SK-N-SH (cell line): ENCODE measurements around the gene METRNL. TPM values are rescaled to one million over a fixed set of nuclear protein-coding genes. Genes with fewer than 3 reads are reported as not detected.

Experiments used
- CTCF ChIA-PET: fragments of 300-600, 350-600 bp; formaldehyde crosslinking; extraction: SDS; loops from one replicate; lab custom pipeline; 2021; lab: Yijun Ruan, JAX
- POLR2A ChIA-PET: fragments of 350-600 bp; sonication (Branson Sonifier 250); formaldehyde crosslinking; extraction: SDS; loops from one replicate; lab custom pipeline; 2020; ENCODE audit warnings: antibody characterized with exemption, inconsistent platforms; lab: Yijun Ruan, JAX
- DNase-seq: peaks from one replicate; pipeline ENCODE4 v3.0.0; 2012
- H2AFZ ChIP-seq: fragments of 200-600 bp; sonication (generic); 2 replicates; pipeline ENCODE4 v1.8.1; 2016; ENCODE audit warnings: antibody characterized with exemption, mild to moderate bottlenecking, low read depth
- H3F3A ChIP-seq: fragments of 200-600 bp; sonication (generic); replicated peaks from 2 replicates; pipeline ENCODE3; 2016; ENCODE audit warnings: antibody characterized with exemption, mild to moderate bottlenecking; ENCODE audit not compliant: insufficient read depth
- H3K27ac ChIP-seq, 2 experiments: fragments of 200-500 bp in 1 of 2; fragments of 200-600 bp in 1 of 2; sonication (Bioruptor generic) in 1 of 2; sonication (generic), shearing (Covaris generic) in 1 of 2; 2 replicates each; pipeline versions ENCODE4 v1.5.1 to v1.6.1; 2014 to 2016; ENCODE audit warnings: low read depth in 2 of 2, inconsistent platforms in 1 of 2, low read length in 1 of 2, mild to moderate bottlenecking in 1 of 2, mixed read lengths in 1 of 2
- H3K27me3 ChIP-seq: fragments of 200-600 bp; sonication (generic), shearing (Covaris generic); 2 replicates; pipeline ENCODE4 v1.6.1; 2016; ENCODE audit warnings: mixed run types; ENCODE audit not compliant: insufficient read depth
- H3K36me3 ChIP-seq, 2 experiments: fragments of 200-500 bp in 1 of 2; fragments of 200-600 bp in 1 of 2; sonication (Bioruptor generic) in 1 of 2; sonication (generic) in 1 of 2; replicated peaks in 1 of 2; 2 replicates each; pipeline versions ENCODE3 to v1.5.1; 2014 to 2016; ENCODE audit warnings: low read length in 1 of 2, mild to moderate bottlenecking in 1 of 2; ENCODE audit not compliant: insufficient read depth in 2 of 2, control insufficient read depth in 1 of 2
- H3K4me1 ChIP-seq, 2 experiments: fragments of 200-500 bp in 1 of 2; fragments of 200-600 bp in 1 of 2; sonication (Bioruptor generic) in 1 of 2; sonication (generic), shearing (Covaris generic) in 1 of 2; 2 replicates each; pipeline versions ENCODE4 v1.5.1 to v1.6.1; 2014 to 2016; ENCODE audit warnings: low read depth in 1 of 2, low read length in 1 of 2, mixed run types in 1 of 2; ENCODE audit not compliant: insufficient read depth in 2 of 2, control insufficient read depth in 1 of 2
- H3K4me2 ChIP-seq: fragments of 200-600 bp; sonication (generic), shearing (Covaris generic); 2 replicates; pipeline ENCODE4 v1.6.1; 2017; ENCODE audit warnings: mixed run types
- H3K4me3 ChIP-seq, 2 experiments: fragments of 200-500 bp in 1 of 2; fragments of 200-600 bp in 1 of 2; sonication (Bioruptor generic) in 1 of 2; sonication (generic), shearing (Covaris generic) in 1 of 2; 2 replicates each; pipeline versions ENCODE4 v1.5.1 to v1.8.1; 2014 to 2016; ENCODE audit warnings: low read depth in 2 of 2, inconsistent platforms in 1 of 2, low read length in 1 of 2, mild to moderate bottlenecking in 1 of 2, mixed read lengths in 1 of 2, moderate library complexity in 1 of 2
- H3K79me2 ChIP-seq: fragments of 200-600 bp; sonication (generic); 2 replicates; pipeline ENCODE4 v1.8.1; 2017; ENCODE audit warnings: mild to moderate bottlenecking; ENCODE audit not compliant: insufficient read depth
- H3K9ac ChIP-seq: fragments of 200-600 bp; sonication (generic); 2 replicates; pipeline ENCODE4 v1.6.1; 2017; ENCODE audit warnings: mixed run types
- H3K9me2 ChIP-seq: fragments of 200-600 bp; sonication (generic); 2 replicates; pipeline ENCODE4 v1.6.1; 2017; ENCODE audit warnings: mixed run types
- H3K9me3 ChIP-seq: fragments of 200-600 bp; sonication (generic); 2 replicates; pipeline ENCODE4 v1.6.1; 2017; ENCODE audit warnings: mixed run types, mild to moderate bottlenecking, moderate library complexity
- H4K20me1 ChIP-seq: fragments of 200-600 bp; sonication (generic); 2 replicates; pipeline ENCODE4 v1.6.1; 2017; ENCODE audit warnings: mild to moderate bottlenecking, mixed run types; ENCODE audit not compliant: insufficient read depth
- CTCF ChIP-seq: fragments of 200-600 bp; sonication (generic); IDR thresholded peaks from 2 replicates; pipeline ENCODE4 v1.6.1; 2017; ENCODE audit warnings: antibody characterized with exemption, mild to moderate bottlenecking, moderate library complexity
- ELF1 ChIP-seq: IDR thresholded peaks from 2 replicates; pipeline ENCODE4 v1.4.0; 2012
- GABPA ChIP-seq: IDR thresholded peaks from 2 replicates; pipeline ENCODE4 v1.4.0; 2012; ENCODE audit warnings: low read depth, mild to moderate bottlenecking
- IRF3 ChIP-seq: fragments of 150-350 bp; IDR thresholded peaks from 2 replicates; pipeline ENCODE4 v1.6.1; 2016; ENCODE audit warnings: mild to moderate bottlenecking, low read depth, low read length
- JUND ChIP-seq: IDR thresholded peaks from 2 replicates; pipeline ENCODE4 v1.4.0; 2012
- NRF1 ChIP-seq: IDR thresholded peaks from 2 replicates; pipeline ENCODE4 v1.6.1; 2012; ENCODE audit warnings: low read depth, mild to moderate bottlenecking, low read length
- TAF1 ChIP-seq: IDR thresholded peaks from 2 replicates; pipeline ENCODE4 v1.6.1; 2012; ENCODE audit warnings: low read depth, mild to moderate bottlenecking, low read length, moderate library complexity, borderline replicate concordance
- USF1 ChIP-seq: IDR thresholded peaks from 2 replicates; pipeline ENCODE4 v1.4.0; 2012; ENCODE audit warnings: low read depth, borderline replicate concordance
- ZBTB33 ChIP-seq: IDR thresholded peaks from 2 replicates; pipeline ENCODE4 v1.4.0; 2012; ENCODE audit warnings: low read depth, borderline replicate concordance
- WGBS: methylation state at CpG from one replicate; pipeline ENCODE4 v1.1.6; 2017; ENCODE audit warnings: low lambda C conversion rate; 5-methylcytosine and 5-hydroxymethylcytosine counted together
- polyA plus RNA-seq, 3 experiments: library from polyadenylated mRNA; depleted of rRNA; stranded (reverse); fragments of >200 nt; gene quantifications; 2 replicates each; pipeline ENCODE4 v1.2.3, GENCODE V29; 2012
- TF ChIP-seq, protein P1 (sequence below): IDR thresholded peaks from 2 replicates; pipeline ENCODE4; 2012

Gene METRNL
- polyA plus RNA-seq, 1 of the 3 experiments (the other 2 are of a cell fraction) = 75.5 TPM

GRCh38 chr17:83082909-83083367 is 3.5 kb downstream of the METRNL start:
- Histone ChIP-seq H3K27ac (peak overlapping the region; percentile 93), H3K27me3 (no peaks in the 10 kb centered on the region), H3K9ac (peak overlapping the region; percentile 29), H3K4me3 (no peak overlapping the region), H2AFZ (no peak overlapping the region), H3K4me1 (peaks cover 31 to 44% of the 10 kb centered on the region in 2 experiments), H3K79me2 (peaks cover 66% of the 10 kb centered on the region), H3K9me2 (no peaks in the 10 kb centered on the region), H3K4me2 (peak overlapping the region; percentile 97), H4K20me1 (peaks cover 65% of the 10 kb centered on the region), H3K9me3 (no peaks in the 10 kb centered on the region), H3F3A (peaks cover 30% of the 10 kb centered on the region), H3K36me3 (peaks cover 13 to 16% of the 10 kb centered on the region in 2 experiments)
- DNase-seq = no peak
- TF ChIP-seq NRF1 = no peak
- TF ChIP-seq ELF1 = no peak
- no peak for TF ChIP-seq USF1
- TF ChIP-seq, protein P1, sequence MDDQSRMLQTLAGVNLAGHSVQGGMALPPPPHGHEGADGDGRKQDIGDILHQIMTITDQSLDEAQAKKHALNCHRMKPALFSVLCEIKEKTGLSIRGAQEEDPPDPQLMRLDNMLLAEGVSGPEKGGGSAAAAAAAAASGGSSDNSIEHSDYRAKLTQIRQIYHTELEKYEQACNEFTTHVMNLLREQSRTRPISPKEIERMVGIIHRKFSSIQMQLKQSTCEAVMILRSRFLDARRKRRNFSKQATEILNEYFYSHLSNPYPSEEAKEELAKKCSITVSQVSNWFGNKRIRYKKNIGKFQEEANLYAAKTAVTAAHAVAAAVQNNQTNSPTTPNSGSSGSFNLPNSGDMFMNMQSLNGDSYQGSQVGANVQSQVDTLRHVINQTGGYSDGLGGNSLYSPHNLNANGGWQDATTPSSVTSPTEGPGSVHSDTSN = no peak
- no peak for TF ChIP-seq IRF3
- no peak for TF ChIP-seq GABPA
- no peak for TF ChIP-seq JUND
- no peak for TF ChIP-seq CTCF
- TF ChIP-seq TAF1 = no peak
- TF ChIP-seq ZBTB33 = no peak
- ChIA-PET POLR2A (no interaction called here), CTCF (interaction anchor here (1.4 to 2.0 kb wide), 3 partner anchors 22 to 301 kb away, joined by 4 to 6 read pairs (median 4); no protein-coding TSS in a partner anchor)
- 87% methylated on average over 20 of the region's 20 CpGs for WGBS
